ENCODE measurements around the gene RANBP10. TPM values are rescaled to one million over a fixed set of nuclear protein-coding genes. Genes with fewer than 3 reads are reported as not detected.

RANBP10 gene
- total RNA-seq, 2 donors from 2014 or later, result 18.4 to 21.0 TPM

GRCh38 chr16:67779256-67780014 lies 26.9 kb downstream of the RANBP10 start:
- H3K27me3 Mint-ChIP-seq, result no peaks in the 10 kb centered on the region
- H3K36me3 Mint-ChIP-seq (ENCODE audit: low read depth), result peaks cover 19% of the 10 kb centered on the region
- peak; percentile 44 for ATAC-seq (replicated peaks)
- peak overlapping the region; percentile 82 for H3K27ac Mint-ChIP-seq
- H3K4me1 Mint-ChIP-seq, result peaks cover 19% of the 10 kb centered on the region
- no peaks in the 10 kb centered on the region for H3K9me3 Mint-ChIP-seq
- no peak overlapping the region for H3K4me3 Mint-ChIP-seq

DNA sequence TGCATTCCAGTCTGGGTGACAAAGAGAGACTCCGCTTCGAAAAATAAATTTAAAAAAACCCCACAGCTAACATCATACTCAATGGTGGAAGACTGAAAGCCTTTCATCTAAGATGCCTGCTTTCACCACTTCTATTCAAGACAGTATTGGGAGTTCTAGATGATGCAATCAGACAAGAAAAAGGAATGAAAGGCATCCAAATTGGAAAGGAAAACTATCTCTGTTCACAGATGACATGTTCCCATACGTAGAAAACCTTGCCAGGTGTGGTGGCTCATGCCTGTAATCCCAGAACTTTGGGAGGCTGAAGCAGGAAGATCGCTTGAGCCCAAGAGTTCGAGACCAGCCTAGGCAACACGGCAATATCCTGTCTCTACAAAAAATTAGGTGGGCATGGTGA lies 31.1 kb downstream of the RANBP10 start:
- no peak overlapping the region for H3K4me3 Mint-ChIP-seq
- H3K36me3 Mint-ChIP-seq (ENCODE audit: low read depth), result peaks cover 28% of the 10 kb centered on the region
- ATAC-seq (replicated peaks), result no peak
- H3K4me1 Mint-ChIP-seq, result peaks cover 19% of the 10 kb centered on the region
- H3K27ac Mint-ChIP-seq, result no peak overlapping the region
- no peaks in the 10 kb centered on the region for H3K9me3 Mint-ChIP-seq
- H3K27me3 Mint-ChIP-seq, result no peaks in the 10 kb centered on the region

DNA sequence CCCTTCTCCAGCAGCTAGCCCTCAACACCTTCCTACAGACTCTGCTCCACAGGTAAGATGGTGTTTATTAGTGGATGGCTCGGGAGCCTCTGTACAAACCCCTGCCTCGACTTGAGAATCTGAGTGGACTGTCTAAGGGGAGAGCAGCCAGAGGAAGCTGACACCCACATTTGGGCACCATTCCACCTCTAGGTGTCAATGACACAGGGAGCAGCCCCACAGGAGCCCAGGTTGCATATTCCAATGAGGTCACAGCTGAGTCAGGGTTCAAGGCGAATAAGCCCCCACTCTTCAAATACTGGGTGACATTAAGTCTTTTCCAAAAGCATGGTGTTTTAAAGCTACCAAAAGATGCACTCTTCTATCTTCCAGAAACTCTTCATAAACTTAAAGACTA lies 31.9 kb downstream of the RANBP10 start:
- ATAC-seq (replicated peaks), result no peak
- Mint-ChIP-seq H3K4me3 (no peak overlapping the region), H3K27ac (no peak overlapping the region), H3K27me3 (no peaks in the 10 kb centered on the region), H3K4me1 (peaks cover 11% of the 10 kb centered on the region), H3K9me3 (no peaks in the 10 kb centered on the region), H3K36me3 (ENCODE audit: low read depth) (peaks cover 30% of the 10 kb centered on the region)

DNA sequence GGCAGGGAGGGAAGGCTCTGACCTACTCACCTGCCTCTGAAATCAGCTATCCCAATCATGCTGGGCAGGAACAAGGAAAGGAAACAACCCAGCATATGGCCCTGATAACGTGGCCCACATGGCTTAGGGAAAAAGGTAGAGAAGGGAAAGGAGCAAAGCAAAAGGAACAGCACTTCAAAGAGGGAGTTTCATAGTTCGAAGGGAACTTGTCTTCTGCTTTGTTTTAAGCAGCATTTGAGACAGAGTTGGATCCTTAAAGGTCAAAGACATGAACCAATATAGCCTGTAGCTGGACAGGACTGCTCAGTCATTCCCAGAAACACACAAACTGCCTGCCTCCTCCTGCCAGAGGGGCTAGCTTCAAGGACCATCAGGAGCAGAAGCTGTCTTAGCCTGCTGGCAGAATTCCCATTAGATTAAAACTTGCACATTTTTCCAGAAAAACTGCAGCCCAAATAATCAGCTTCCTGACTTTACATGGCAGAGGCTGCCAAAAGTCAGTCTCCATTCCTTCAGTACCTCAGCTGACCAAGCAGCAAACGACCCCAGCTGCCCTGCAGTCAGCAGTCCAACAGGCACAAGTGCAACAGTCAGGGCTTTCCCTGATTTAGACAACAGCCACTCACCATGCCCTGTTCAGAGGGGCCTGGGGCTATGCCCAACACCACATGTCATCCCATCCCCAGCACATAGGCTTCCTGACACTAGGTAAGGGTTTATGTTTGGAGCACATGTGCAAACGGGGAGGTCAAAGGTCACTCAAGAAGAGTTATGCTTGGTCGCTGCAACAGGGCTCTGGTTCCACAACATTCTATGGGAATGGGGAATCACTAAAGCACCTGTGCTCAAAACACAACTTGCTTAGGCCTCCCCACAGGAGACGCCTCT lies 32.5 kb downstream of the RANBP10 start:
- ATAC-seq (replicated peaks), result no peak
- Mint-ChIP-seq H3K27me3 (no peaks in the 10 kb centered on the region), H3K36me3 (ENCODE audit: low read depth) (peaks cover 30% of the 10 kb centered on the region), H3K4me1 (peaks cover 10% of the 10 kb centered on the region), H3K4me3 (no peak overlapping the region), H3K9me3 (no peaks in the 10 kb centered on the region), H3K27ac (no peak overlapping the region)

DNA sequence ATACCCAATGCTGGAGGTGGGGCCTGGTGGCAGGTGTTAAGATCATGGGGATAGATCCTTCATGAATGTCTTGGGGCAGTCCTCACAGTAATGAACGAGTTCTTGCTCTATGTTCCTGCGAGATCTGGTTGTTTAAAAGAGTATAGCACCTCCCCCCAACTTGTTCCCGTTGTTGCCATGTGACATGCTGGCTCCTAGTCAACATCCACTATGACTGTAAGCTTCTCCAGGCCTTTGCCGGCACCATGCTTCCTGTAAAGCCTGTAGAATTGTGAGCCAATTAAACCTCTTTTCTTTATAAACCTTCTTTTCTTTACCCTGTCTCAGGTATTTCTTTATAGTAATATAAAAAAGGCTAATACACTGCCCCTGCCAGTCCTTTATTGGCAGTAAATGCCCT lies 33.3 kb downstream of the RANBP10 start:
- no peak for ATAC-seq (replicated peaks)
- no peaks in the 10 kb centered on the region for H3K27me3 Mint-ChIP-seq
- no peaks in the 10 kb centered on the region for H3K9me3 Mint-ChIP-seq
- peaks cover 30% of the 10 kb centered on the region for H3K36me3 Mint-ChIP-seq (ENCODE audit: low read depth)
- no peak overlapping the region for H3K27ac Mint-ChIP-seq
- H3K4me1 Mint-ChIP-seq, result peaks cover 10% of the 10 kb centered on the region
- H3K4me3 Mint-ChIP-seq, result no peak overlapping the region

GRCh38 chr16:67770346-67770991 lies 35.9 kb downstream of the RANBP10 start:
- Mint-ChIP-seq H3K27ac (no peak overlapping the region), H3K36me3 (ENCODE audit: low read depth) (peaks cover 45% of the 10 kb centered on the region), H3K4me1 (peaks cover 14% of the 10 kb centered on the region), H3K9me3 (no peaks in the 10 kb centered on the region), H3K27me3 (no peaks in the 10 kb centered on the region), H3K4me3 (no peak overlapping the region)
- ATAC-seq (replicated peaks), result no peak

DNA sequence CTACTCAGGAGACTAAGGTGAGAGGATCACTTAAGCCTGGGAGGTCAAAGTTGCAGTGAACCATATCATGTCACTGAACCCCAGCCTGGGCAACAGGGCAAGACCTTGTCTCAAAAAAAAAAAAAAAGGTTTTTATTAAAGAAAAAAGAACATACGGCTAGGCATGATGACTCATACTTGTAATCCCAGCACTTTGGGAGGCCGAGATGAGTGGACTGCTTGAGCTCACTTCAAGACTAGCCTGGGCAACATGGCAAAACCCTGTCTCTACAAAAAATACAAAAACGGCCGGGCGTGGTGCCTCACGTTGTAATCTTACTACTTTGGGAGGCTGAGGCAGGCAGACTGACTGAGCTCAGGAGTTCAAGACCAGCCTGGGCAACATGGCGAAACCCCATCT lies 38.4 kb downstream of the RANBP10 start:
- H3K9me3 Mint-ChIP-seq, result no peaks in the 10 kb centered on the region
- H3K4me1 Mint-ChIP-seq, result peaks cover 10% of the 10 kb centered on the region
- H3K27me3 Mint-ChIP-seq, result no peaks in the 10 kb centered on the region
- H3K4me3 Mint-ChIP-seq, result no peak overlapping the region
- peaks cover 48% of the 10 kb centered on the region for H3K36me3 Mint-ChIP-seq (ENCODE audit: low read depth)
- no peak overlapping the region for H3K27ac Mint-ChIP-seq
- ATAC-seq (replicated peaks), result no peak

- H3K4me3 Mint-ChIP-seq, result no peak overlapping the region
- no peaks in the 10 kb centered on the region for H3K9me3 Mint-ChIP-seq
- peaks cover 37% of the 10 kb centered on the region for H3K36me3 Mint-ChIP-seq (ENCODE audit: low read depth)
- peaks cover 13% of the 10 kb centered on the region for H3K4me1 Mint-ChIP-seq
- ATAC-seq (replicated peaks), result no peak
- peak overlapping the region; percentile 41 for H3K27ac Mint-ChIP-seq
- H3K27me3 Mint-ChIP-seq, result no peaks in the 10 kb centered on the region
Measured at GRCh38 chr16:67766291-67766690, 40.1 kb downstream of the RANBP10 start.

GRCh38 chr16:67764158-67764667 lies 42.1 kb downstream of the RANBP10 start:
- H3K27me3 Mint-ChIP-seq, result no peaks in the 10 kb centered on the region
- H3K4me1 Mint-ChIP-seq, result peaks cover 17% of the 10 kb centered on the region
- H3K4me3 Mint-ChIP-seq, result no peak overlapping the region
- no peak overlapping the region for H3K27ac Mint-ChIP-seq
- H3K9me3 Mint-ChIP-seq, result no peaks in the 10 kb centered on the region
- ATAC-seq (replicated peaks), result no peak
- H3K36me3 Mint-ChIP-seq (ENCODE audit: low read depth), result peaks cover 32% of the 10 kb centered on the region

GRCh38 chr16:67763066-67763465 lies 43.3 kb downstream of the RANBP10 start:
- no peak overlapping the region for H3K27ac Mint-ChIP-seq
- H3K27me3 Mint-ChIP-seq, result no peaks in the 10 kb centered on the region
- H3K9me3 Mint-ChIP-seq, result no peaks in the 10 kb centered on the region
- H3K4me1 Mint-ChIP-seq, result peaks cover 17% of the 10 kb centered on the region
- peaks cover 37% of the 10 kb centered on the region for H3K36me3 Mint-ChIP-seq (ENCODE audit: low read depth)
- no peak for ATAC-seq (replicated peaks)
- no peak overlapping the region for H3K4me3 Mint-ChIP-seq

DNA sequence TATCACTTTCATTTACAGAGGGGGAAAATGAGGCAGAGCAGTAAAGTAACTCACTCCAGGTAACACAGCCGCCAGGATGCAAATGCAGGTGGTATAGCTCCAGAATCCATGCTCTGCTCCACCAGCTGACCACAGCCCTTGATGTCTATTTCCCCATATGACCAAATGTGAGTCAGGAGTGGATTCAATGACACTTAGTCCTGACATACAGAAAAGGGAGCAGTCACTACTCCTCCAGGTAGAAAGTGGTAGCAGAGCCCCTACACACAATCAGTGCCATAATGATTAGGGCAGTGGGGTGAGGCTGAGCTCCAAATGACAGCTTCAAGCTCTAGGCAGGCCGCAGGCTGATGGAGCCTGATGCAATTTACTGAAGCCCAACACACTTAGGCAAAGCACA lies 44.0 kb downstream of the RANBP10 start:
- H3K9me3 Mint-ChIP-seq, result no peaks in the 10 kb centered on the region
- peaks cover 37% of the 10 kb centered on the region for H3K36me3 Mint-ChIP-seq (ENCODE audit: low read depth)
- ATAC-seq (replicated peaks), result peak; percentile 40
- no peak overlapping the region for H3K27ac Mint-ChIP-seq
- H3K4me3 Mint-ChIP-seq, result no peak overlapping the region
- peaks cover 17% of the 10 kb centered on the region for H3K4me1 Mint-ChIP-seq
- H3K27me3 Mint-ChIP-seq, result no peaks in the 10 kb centered on the region

GRCh38 chr16:67761924-67762323 lies 44.4 kb downstream of the RANBP10 start:
- H3K4me1 Mint-ChIP-seq, result peaks cover 17% of the 10 kb centered on the region
- H3K27ac Mint-ChIP-seq, result no peak overlapping the region
- no peak overlapping the region for H3K4me3 Mint-ChIP-seq
- H3K36me3 Mint-ChIP-seq (ENCODE audit: low read depth), result peaks cover 35% of the 10 kb centered on the region
- no peak for ATAC-seq (replicated peaks)
- H3K27me3 Mint-ChIP-seq, result no peaks in the 10 kb centered on the region
- no peaks in the 10 kb centered on the region for H3K9me3 Mint-ChIP-seq

DNA sequence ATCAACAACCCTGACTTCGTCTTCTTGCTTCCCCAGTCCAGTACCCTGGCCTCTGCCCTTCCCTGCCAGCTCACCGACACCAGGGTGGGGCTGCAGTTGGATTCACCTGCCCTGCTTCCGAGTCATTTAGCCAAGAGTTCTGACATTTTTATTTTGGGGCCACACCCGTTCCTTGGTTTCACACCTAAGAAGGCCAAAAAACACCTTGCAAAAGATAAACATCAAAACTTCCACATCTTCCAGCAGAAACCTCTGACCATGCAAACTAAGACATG lies 45.5 kb downstream of the RANBP10 start:
- no peaks in the 10 kb centered on the region for H3K27me3 Mint-ChIP-seq
- peaks cover 12% of the 10 kb centered on the region for H3K4me1 Mint-ChIP-seq
- no peak overlapping the region for H3K4me3 Mint-ChIP-seq
- no peaks in the 10 kb centered on the region for H3K9me3 Mint-ChIP-seq
- H3K27ac Mint-ChIP-seq, result peak overlapping the region; percentile 50
- peaks cover 25% of the 10 kb centered on the region for H3K36me3 Mint-ChIP-seq (ENCODE audit: low read depth)
- no peak for ATAC-seq (replicated peaks)

DNA sequence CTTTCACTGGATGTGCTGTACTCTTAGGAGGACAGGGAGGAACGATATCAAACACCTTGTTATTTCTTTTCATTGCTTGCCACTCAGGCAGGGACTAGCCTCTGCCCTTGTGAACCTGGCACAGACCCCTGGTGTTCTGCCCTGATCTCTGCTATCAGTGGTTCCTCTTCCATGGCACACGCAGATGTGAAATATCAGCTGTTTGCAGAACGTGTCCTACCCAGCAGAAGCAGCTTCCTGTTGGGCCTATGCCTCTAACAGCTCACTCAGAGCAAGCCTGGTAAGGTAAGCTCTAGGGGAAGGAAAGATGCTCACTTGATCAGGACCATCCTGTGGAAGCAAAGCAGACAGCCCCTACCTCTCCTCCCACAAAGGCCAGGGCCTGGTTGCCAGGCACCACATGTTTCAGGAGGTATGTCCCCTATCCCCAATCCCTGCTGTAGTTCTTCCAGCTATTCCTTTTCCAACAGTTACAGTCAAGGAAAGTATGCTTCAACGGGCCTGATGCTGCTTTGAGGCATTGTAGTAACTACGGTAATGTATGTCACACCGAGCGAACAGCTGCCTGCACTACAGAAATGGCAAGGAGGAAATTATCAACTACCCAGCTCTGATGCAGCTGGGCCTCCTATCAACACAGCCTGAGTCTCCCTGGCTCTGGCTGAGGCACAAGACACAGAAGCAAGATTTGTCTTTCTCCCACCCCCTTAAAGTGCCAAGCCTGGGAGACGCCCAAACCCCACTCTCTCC lies 46.0 kb downstream of the RANBP10 start:
- Mint-ChIP-seq H3K36me3 (ENCODE audit: low read depth) (peaks cover 22% of the 10 kb centered on the region), H3K9me3 (no peaks in the 10 kb centered on the region), H3K27me3 (no peaks in the 10 kb centered on the region), H3K4me3 (no peak overlapping the region), H3K4me1 (peaks cover 12% of the 10 kb centered on the region), H3K27ac (peak overlapping the region; percentile 50)
- ATAC-seq (replicated peaks), result no peak

Measured in activated T-helper 17 cell treated with anti-CD3 and anti-CD28 coated beads, Interleukin-2, amount 50 U/mL, for 72 hours (primary cell).